ENCODE results near the gene B4GALNT4. TPM values are rescaled to one million over a fixed set of nuclear protein-coding genes. Genes with fewer than 3 reads are reported as not detected.
"Not testable (repeated sequence)": the region's sequence is repeated elsewhere in the genome, so short reads cannot be mapped to it uniquely, and the experiment has no call there.

The B4GALNT4 gene
- total and polyA plus RNA-seq, 12 donors = 0.09 to 1.7 (median 0.56) TPM; not detected in 3

DNA sequence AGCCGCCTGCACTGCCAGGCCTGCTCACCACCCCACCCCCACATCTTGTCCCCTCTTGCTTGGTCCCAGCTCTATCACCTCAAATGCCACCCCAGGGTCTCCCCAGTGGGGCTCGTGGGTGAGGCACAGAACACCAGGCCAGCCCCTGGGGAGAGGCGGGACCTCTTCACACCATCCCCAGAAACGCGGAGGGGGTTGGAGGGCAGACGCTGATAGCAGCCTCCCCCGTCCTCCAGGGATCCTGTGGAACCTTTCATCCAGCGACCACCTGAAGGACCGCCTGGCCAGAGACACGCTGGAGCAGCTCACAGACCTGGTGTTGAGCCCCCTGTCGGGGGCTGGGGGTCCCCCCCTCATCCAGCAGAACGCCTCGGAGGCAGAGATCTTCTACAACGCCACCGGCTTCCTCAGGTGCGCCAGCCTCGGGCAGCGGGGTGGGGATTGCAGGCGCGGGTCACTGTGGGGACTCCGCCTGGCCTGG lies 30.5 kb downstream of the B4GALNT4 start:
- DNase-seq = peak in 1 of 2 donors; percentile 9

DNA sequence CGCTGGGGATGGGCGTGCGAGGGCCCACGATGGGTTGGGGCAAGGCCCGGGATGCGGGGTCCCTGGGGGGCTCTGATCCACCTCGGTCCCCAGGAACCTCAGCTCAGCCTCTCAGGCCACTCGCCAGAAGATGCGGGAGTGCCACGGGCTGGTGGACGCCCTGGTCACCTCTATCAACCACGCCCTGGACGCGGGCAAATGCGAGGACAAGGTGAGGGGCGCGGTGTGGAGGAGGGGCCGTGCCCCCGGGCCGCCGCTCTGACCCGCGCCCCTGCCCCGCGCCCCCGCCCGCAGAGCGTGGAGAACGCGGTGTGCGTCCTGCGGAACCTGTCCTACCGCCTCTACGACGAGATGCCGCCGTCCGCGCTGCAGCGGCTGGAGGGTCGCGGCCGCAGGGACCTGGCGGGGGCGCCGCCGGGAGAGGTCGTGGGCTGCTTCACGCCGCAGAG lies 31.0 kb downstream of the B4GALNT4 start:
- Histone ChIP-seq H3K4me3 (no peak overlapping the region), H3K4me1 (peaks cover 0 to 14% (median 6%) of the 10 kb centered on the region in 9 donors), H3K36me3 (no peaks in the 10 kb centered on the region), H3K9me3 (peaks cover 0 to 5% (median 0%) of the 10 kb centered on the region in 11 donors), H3K27ac (no peak overlapping the region), H3K27me3 (peaks cover 0 to 22% (median 5%) of the 10 kb centered on the region in 7 donors)
- WGBS, 2 donors = 9 to 82% methylated on average over 30 to 50 of the region's 50 CpGs
- TF ChIP-seq, protein P1, sequence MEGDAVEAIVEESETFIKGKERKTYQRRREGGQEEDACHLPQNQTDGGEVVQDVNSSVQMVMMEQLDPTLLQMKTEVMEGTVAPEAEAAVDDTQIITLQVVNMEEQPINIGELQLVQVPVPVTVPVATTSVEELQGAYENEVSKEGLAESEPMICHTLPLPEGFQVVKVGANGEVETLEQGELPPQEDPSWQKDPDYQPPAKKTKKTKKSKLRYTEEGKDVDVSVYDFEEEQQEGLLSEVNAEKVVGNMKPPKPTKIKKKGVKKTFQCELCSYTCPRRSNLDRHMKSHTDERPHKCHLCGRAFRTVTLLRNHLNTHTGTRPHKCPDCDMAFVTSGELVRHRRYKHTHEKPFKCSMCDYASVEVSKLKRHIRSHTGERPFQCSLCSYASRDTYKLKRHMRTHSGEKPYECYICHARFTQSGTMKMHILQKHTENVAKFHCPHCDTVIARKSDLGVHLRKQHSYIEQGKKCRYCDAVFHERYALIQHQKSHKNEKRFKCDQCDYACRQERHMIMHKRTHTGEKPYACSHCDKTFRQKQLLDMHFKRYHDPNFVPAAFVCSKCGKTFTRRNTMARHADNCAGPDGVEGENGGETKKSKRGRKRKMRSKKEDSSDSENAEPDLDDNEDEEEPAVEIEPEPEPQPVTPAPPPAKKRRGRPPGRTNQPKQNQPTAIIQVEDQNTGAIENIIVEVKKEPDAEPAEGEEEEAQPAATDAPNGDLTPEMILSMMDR (IDR thresholded peaks at IDR 0.05) = no peak
- no peak for ATAC-seq
- peak in 1 of 2 donors; percentile 10 for DNase-seq
- intact Hi-C loops (cut with DNase I) = loop anchor here in 1 of 10 donors (10.0 kb wide), 1 partner anchor 115 kb away; no protein-coding TSS in a partner anchor

More for the DNA sequence above, 30.5 kb downstream of the B4GALNT4 start:
- peaks cover 0 to 5% (median 0%) of the 10 kb centered on the region in 11 donors for H3K9me3 ChIP-seq
- TF ChIP-seq, protein P1 (IDR thresholded peaks at IDR 0.05) = no peak
- 20 to 82% methylated on average over 21 of the region's 21 CpGs for WGBS, 2 donors
- peaks cover 0 to 13% (median 7%) of the 10 kb centered on the region in 9 donors for H3K4me1 ChIP-seq
- no peaks in the 10 kb centered on the region for H3K36me3 ChIP-seq
- no peak for ATAC-seq
- H3K27ac ChIP-seq = no peak overlapping the region
- H3K27me3 ChIP-seq = peaks cover 0 to 27% (median 5%) of the 10 kb centered on the region in 7 donors
- intact Hi-C loops (cut with DNase I) = loop anchor here in 2 of 10 donors (10.0 kb wide), 1 partner anchor 115 kb away; no protein-coding TSS in a partner anchor
- no peak overlapping the region for H3K4me3 ChIP-seq

- peaks cover 5 to 24% (median 11%) of the 10 kb centered on the region in 9 donors for H3K4me1 ChIP-seq
- H3K36me3 ChIP-seq, H3K27ac ChIP-seq, ATAC-seq, H3K4me3 ChIP-seq, H3K9me3 ChIP-seq, DNase-seq: not testable (repeated sequence)
- WGBS, 2 donors = 99% methylated on average over 34 of the region's 52 CpGs; no CpG with 5 or more reads in 1 of the 2 donors
- intact Hi-C loops (cut with DNase I) = loop anchor here in 1 of 10 donors (10.0 kb wide), 1 partner anchor 114 kb away; no protein-coding TSS in a partner anchor
- H3K27me3 ChIP-seq = peaks cover 0 to 15% (median 5%) of the 10 kb centered on the region in 7 donors
Measured at GRCh38 chr11:401196-401595, 31.9 kb downstream of the B4GALNT4 start.

- no peak overlapping the region for H3K27ac ChIP-seq
- ATAC-seq (no peak), DNase-seq (no peak)
Measured at GRCh38 chr11:403021-403760, 33.9 kb downstream of the B4GALNT4 start.

More at GRCh38 chr11:403021-403760, 33.9 kb downstream of the B4GALNT4 start:
- TF ChIP-seq, protein P1 (IDR thresholded peaks at IDR 0.05) = no peak
- intact Hi-C loops (cut with DNase I) = loop anchor here in 1 of 10 donors (10.0 kb wide), 1 partner anchor 112 kb away; no protein-coding TSS in a partner anchor
- peaks cover 0 to 14% (median 0%) of the 10 kb centered on the region in 7 donors for H3K27me3 ChIP-seq
- H3K4me3 ChIP-seq = no peak overlapping the region
- WGBS, 2 donors = 47 to 91% methylated on average over 47 to 55 of the region's 55 CpGs
- no peaks in the 10 kb centered on the region for H3K36me3 ChIP-seq
- H3K9me3 ChIP-seq = peaks cover 0 to 5% (median 0%) of the 10 kb centered on the region in 11 donors
- H3K4me1 ChIP-seq = peaks cover 6 to 24% (median 18%) of the 10 kb centered on the region in 9 donors

Data from heart right ventricle (tissue), 16 donors.